Sigmoid colon (tissue), 7 donors: ENCODE results near the gene NFIL3. TPM values are rescaled to one million over a fixed set of nuclear protein-coding genes. Genes with fewer than 3 reads are reported as not detected.
A peak's percentile ranks its signal among the peaks of the same experiment; 100 is the strongest.

ENCODE experiments used
- DNase-seq: peaks from one replicate; pipeline ENCODE4 v3.0.0-alpha.2; 2019
- H3K27ac ChIP-seq, 4 donors: fragments of 200-600 bp; sonication (generic); one replicate each; pipeline ENCODE4 v1.5.1; 2016 to 2019; ENCODE audit warnings: mild to moderate bottlenecking in 1 of 4
- H3K27me3 ChIP-seq, 3 donors: fragments of 200-600 bp; sonication (generic); one replicate each; pipeline ENCODE4 v1.5.1; 2019; ENCODE audit warnings: mild to moderate bottlenecking in 1 of 3
- H3K36me3 ChIP-seq, 4 donors: fragments of 200-600 bp; sonication (generic); one replicate each; pipeline ENCODE4 v1.5.1; 2016 to 2019
- H3K4me1 ChIP-seq, 4 donors: fragments of 200-600 bp; sonication (generic); one replicate each; pipeline ENCODE4 v1.5.1; 2017 to 2019
- H3K4me3 ChIP-seq, 4 donors: fragments of 200-600 bp; sonication (generic); one replicate each; pipeline ENCODE4 v1.5.1; 2017 to 2019; ENCODE audit warnings: mild to moderate bottlenecking in 2 of 4, moderate library complexity in 1 of 4
- H3K9me3 ChIP-seq, 4 donors: fragments of 200-600 bp in 3 of 4; sonication (generic) in 3 of 4; one replicate each; pipeline versions ENCODE4 v1.5.1 to v1.6.1; 2013 to 2019
- EP300 ChIP-seq, 4 donors: sonication (generic); formaldehyde crosslinking; IDR thresholded peaks; one replicate each; pipeline ENCODE4 v1.6.1; 2017; ENCODE audit warnings: antibody characterized with exemption in 4 of 4
- POLR2A ChIP-seq, 2 donors: fragments of 450-650 bp; IDR thresholded peaks; one replicate each; pipeline ENCODE4 v1.6.1; 2016; ENCODE audit warnings: antibody characterized with exemption in 2 of 2, mild to moderate bottlenecking in 2 of 2, moderate library complexity in 2 of 2
- POLR2AphosphoS5 ChIP-seq, 4 donors: sonication (generic); formaldehyde crosslinking; IDR thresholded peaks; one replicate each; pipeline ENCODE4 v1.6.1; 2017; ENCODE audit warnings: antibody characterized with exemption in 4 of 4
- WGBS, 2 donors: extraction: QIAGEN DNeasy Blood & Tissue Kit; methylation state at CpG; one replicate each; pipeline ENCODE4 v1.1.7; 2013; 5-methylcytosine and 5-hydroxymethylcytosine counted together
- intact Hi-C: fragments of 100-400 bp; cut with DNase I; formaldehyde crosslinking; loops from one replicate; pipeline ENCODE4 v1.15.1; 2023
- polyA plus RNA-seq, 3 donors: library from polyadenylated mRNA; stranded (reverse); fragments of 200-250 nt; gene quantifications; one replicate each; pipeline ENCODE4 v1.2.3, GENCODE V29; 2013
- total RNA-seq, 4 donors: library from RNA; depleted of rRNA; stranded (reverse); fragments of >200 nt; gene quantifications; one replicate each; pipeline ENCODE4 v1.1.0, GENCODE V29; 2016
- TF ChIP-seq, protein P1 (sequence below), 4 experiments: fragments of 450-650 bp in 3 of 4; fragments of 200-600 bp in 1 of 4; IDR thresholded peaks; one replicate each; pipeline ENCODE4 v1.5.1; 2016 to 2019; ENCODE audit warnings: antibody characterized with exemption in 4 of 4, mild to moderate bottlenecking in 3 of 4, moderate library complexity in 2 of 4
- donor health status: healthy with polysubstance abuse.
- donor health status: Bipolar disorder and iron deficiency.
- donor health status: healthy.

NFIL3 gene
- total and polyA plus RNA-seq, 7 donors = 15.7 to 93.3 (median 34.3) TPM

DNA sequence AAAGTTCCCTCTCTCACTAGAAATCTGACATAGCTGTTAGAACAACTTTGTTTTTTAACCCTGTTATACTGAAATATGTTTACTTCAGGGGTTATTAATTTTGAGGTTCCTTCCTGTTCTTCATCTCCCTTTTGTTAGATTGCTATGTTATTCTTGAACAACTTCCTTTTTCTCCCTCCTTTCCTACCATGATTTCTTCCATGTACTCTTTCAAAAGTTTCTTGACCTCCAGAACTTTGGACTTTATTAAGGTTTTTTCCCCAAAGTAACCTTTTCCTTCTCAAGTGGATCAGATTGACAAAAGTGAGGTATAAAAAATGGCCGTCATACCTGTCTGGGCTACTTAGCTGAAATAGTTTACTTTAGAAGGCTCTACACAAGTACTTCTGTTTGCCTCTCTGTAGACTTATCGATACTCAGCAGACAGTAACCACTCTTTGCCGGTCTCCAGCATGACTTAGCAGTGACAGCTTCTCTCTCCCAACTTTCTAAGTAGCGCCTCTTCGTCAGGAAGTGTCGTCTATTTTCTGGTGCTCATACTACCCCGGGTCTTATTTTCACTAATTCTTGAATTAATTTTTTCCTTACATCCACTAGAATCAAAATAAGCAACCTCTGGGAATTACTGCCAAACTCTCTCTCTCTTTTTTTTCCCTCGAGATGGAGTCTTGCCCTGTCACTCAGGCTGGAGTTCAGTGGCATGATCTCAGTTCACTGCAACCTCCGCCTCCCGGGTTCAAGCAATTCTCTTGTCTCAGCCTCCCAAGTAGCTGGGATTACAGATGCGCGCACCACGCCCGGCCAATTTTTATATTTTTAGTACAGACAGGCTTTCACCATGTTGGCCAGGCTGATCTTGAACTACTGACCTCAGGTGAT is 19.7 kb downstream of the NFIL3 start:
- Histone ChIP-seq H3K27ac (no peak overlapping the region), H3K9me3 (no peaks in the 10 kb centered on the region), H3K27me3 (no peaks in the 10 kb centered on the region), H3K4me3 (no peak overlapping the region), H3K4me1 (no peaks in the 10 kb centered on the region), H3K36me3 (peaks cover 0 to 15% (median 0%) of the 10 kb centered on the region in 4 donors)
- 79 to 91% methylated on average over 14 of the region's 14 CpGs for WGBS, 2 donors
- no peak for DNase-seq
- intact Hi-C loops = no loop called here
- TF ChIP-seq POLR2AphosphoS5 (IDR thresholded peaks at IDR 0.05) = no peak
- TF ChIP-seq, protein P1, sequence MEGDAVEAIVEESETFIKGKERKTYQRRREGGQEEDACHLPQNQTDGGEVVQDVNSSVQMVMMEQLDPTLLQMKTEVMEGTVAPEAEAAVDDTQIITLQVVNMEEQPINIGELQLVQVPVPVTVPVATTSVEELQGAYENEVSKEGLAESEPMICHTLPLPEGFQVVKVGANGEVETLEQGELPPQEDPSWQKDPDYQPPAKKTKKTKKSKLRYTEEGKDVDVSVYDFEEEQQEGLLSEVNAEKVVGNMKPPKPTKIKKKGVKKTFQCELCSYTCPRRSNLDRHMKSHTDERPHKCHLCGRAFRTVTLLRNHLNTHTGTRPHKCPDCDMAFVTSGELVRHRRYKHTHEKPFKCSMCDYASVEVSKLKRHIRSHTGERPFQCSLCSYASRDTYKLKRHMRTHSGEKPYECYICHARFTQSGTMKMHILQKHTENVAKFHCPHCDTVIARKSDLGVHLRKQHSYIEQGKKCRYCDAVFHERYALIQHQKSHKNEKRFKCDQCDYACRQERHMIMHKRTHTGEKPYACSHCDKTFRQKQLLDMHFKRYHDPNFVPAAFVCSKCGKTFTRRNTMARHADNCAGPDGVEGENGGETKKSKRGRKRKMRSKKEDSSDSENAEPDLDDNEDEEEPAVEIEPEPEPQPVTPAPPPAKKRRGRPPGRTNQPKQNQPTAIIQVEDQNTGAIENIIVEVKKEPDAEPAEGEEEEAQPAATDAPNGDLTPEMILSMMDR (IDR thresholded peaks at IDR 0.05) = no peak
- TF ChIP-seq EP300 (IDR thresholded peaks at IDR 0.05) = no peak
- TF ChIP-seq POLR2A (IDR thresholded peaks at IDR 0.05) = no peak

DNA sequence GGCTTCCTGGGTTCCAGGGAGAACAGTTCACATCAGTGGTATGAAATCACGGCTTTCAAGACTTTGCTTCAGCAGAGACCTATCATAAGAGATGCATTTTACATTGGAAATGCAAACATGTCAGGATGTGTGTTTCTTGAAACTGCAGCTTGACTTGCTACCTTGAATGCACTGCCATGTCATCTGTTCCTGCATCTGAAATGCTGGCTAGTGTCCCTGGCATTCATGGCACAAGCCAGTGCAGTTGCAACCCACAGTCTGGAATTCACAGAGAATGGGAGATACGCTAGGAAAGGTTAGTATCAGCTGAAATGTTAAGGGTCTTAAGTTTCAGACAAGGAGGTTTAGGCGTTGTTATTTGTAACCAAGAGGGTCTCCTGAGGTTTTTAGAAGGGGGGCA is 24.7 kb downstream of the NFIL3 start:
- Histone ChIP-seq H3K4me1 (no peaks in the 10 kb centered on the region), H3K9me3 (no peaks in the 10 kb centered on the region), H3K4me3 (no peak overlapping the region), H3K27me3 (no peaks in the 10 kb centered on the region), H3K27ac (no peak overlapping the region), H3K36me3 (no peaks in the 10 kb centered on the region)
- WGBS, 2 donors = 88 to 90% methylated on average over 3 of the region's 3 CpGs
- no peak for DNase-seq
- TF ChIP-seq, protein P1 (IDR thresholded peaks at IDR 0.05) = no peak
- TF ChIP-seq POLR2A (IDR thresholded peaks at IDR 0.05) (no peak), EP300 (IDR thresholded peaks at IDR 0.05) (no peak)
- intact Hi-C loops = no loop called here

DNA sequence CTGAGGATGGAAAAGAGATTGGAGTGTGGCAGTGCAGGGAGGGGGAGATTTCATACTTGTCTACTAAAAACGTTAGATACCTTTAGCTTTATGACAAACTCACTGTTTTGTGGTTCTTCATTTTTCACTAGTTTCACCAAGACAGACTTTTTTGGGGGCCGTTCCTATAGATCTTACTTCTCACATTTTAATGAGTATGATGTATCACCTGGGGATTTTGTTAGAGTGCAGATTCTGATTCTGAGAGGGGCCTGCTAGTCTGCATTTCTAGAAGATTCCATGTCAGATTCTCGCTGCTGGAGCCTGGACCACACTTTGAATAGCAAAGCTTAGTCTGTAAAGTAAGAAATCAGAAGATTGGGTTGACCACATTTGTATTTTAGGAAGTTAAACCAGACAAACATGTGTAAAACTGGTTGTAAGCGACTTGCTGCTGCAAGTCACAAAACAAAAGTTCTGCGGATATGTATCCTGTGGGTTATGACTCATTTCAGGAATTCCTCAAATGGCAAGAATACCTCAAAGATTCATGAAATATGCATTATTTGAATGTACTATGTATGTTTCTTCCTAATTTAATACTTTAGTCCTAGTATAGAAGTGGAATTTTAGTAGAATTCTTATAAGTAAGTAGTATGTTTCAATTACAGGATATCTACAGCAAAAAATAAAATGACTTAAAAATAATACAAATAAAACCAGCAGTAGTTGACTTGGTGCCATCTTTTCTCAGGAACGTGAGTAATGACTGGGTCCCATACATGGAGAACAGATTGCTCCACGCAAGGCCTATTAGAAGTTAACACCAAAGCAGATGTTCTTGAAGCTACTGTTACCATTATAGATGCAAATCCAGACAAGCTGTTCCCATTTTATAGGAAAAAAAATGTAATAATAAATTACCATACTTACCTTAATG is 27.8 kb downstream of the NFIL3 start:
- Histone ChIP-seq H3K4me1 (no peaks in the 10 kb centered on the region), H3K27ac (no peak overlapping the region), H3K4me3 (no peak overlapping the region), H3K27me3 (no peaks in the 10 kb centered on the region), H3K36me3 (no peaks in the 10 kb centered on the region), H3K9me3 (no peaks in the 10 kb centered on the region)
- intact Hi-C loops = no loop called here
- no peak for DNase-seq
- no peak for TF ChIP-seq EP300 (IDR thresholded peaks at IDR 0.05)
- WGBS, 2 donors = 64 to 81% methylated on average over 7 of the region's 7 CpGs

DNA sequence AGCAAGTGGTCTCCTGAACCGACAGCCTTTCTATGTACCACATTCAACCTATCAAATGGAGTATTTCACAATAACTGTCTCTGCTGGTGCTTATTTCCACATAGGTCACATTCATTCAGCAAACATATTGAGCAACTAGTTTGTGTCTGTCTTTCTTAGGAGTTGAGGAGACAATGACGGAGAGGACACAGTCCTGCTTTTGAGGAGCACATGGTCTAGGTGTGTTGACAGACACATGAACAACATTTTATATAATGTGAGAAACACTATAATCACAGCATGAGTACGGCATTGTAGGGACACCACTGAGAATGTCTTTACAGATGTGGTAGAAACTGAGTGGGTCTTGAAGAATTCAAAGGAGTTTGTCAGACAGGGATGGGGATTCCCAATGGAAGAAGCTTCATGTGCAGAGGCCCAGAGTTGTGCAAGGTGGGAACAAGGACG is 28.5 kb downstream of the NFIL3 start:
- no peaks in the 10 kb centered on the region for H3K9me3 ChIP-seq
- no peaks in the 10 kb centered on the region for H3K4me1 ChIP-seq
- DNase-seq = no peak
- intact Hi-C loops = no loop called here
- H3K36me3 ChIP-seq = no peaks in the 10 kb centered on the region
- no peak overlapping the region for H3K4me3 ChIP-seq
- TF ChIP-seq EP300 (IDR thresholded peaks at IDR 0.05) = peak in 1 of 4 donors; percentile 21
- no peak for TF ChIP-seq POLR2A (IDR thresholded peaks at IDR 0.05)
- TF ChIP-seq POLR2AphosphoS5 (IDR thresholded peaks at IDR 0.05) = peak in 2 of 4 donors; percentile 18 to 55
- no peak overlapping the region for H3K27ac ChIP-seq
- H3K27me3 ChIP-seq = no peaks in the 10 kb centered on the region
- 81 to 82% methylated on average over 4 of the region's 4 CpGs for WGBS, 2 donors

DNA sequence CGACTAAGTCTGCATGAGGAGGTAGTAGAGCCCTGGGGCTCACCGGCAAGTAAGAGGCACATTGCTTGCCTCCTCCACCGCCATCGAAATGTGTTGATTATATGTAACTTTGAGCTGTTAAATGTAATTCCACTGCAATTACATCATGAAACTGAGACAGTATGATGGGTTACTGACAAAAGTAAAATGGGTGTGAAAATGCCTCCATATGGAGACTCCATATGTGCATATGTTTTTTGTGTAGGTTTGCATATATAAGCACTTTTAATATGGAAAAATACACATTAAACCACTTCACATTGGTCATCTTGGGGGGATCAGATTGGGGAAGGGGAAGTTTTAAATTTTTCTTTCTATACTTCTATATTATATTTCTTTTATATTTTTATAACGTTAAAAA is 29.8 kb downstream of the NFIL3 start:
- Histone ChIP-seq H3K27ac (no peak overlapping the region), H3K9me3 (no peaks in the 10 kb centered on the region), H3K36me3 (no peaks in the 10 kb centered on the region), H3K4me3 (no peak overlapping the region), H3K4me1 (no peaks in the 10 kb centered on the region), H3K27me3 (no peaks in the 10 kb centered on the region)
- DNase-seq = no peak
- TF ChIP-seq, protein P1 (IDR thresholded peaks at IDR 0.05) = no peak
- TF ChIP-seq POLR2AphosphoS5 (IDR thresholded peaks at IDR 0.05) (no peak), POLR2A (IDR thresholded peaks at IDR 0.05) (no peak), EP300 (IDR thresholded peaks at IDR 0.05) (no peak)
- intact Hi-C loops = no loop called here
- WGBS, 2 donors = 96 to 97% methylated on average over 5 of the region's 5 CpGs
